Astrocyte (in vitro differentiated cells and primary cell): Measurements from ENCODE around the gene DNAJC11.

Experiments
- CTCF ChIP-seq: IDR thresholded peaks from 2 replicates; pipeline ENCODE4 v1.5.1; 2011; ENCODE audit warnings: low read depth, mild to moderate bottlenecking, inconsistent platforms, low read length, moderate library complexity; ENCODE audit not compliant: insufficient read depth
- EZH2 ChIP-seq: IDR thresholded peaks from 2 replicates; pipeline ENCODE4 v1.6.1; 2012; ENCODE audit warnings: mild to moderate bottlenecking, low read length, inconsistent platforms; ENCODE audit not compliant: insufficient read depth

GRCh38 chr1:6635161-6635909 lies 66.3 kb downstream of the DNAJC11 start:
- TF ChIP-seq CTCF (no peak), EZH2 (no peak)
